DND-41 (cell line): Measurements from ENCODE around the gene MAP4K1.

Source experiments
- ATAC-seq: fragments of 200-7000 bp; cut with Tn5 transposase; 3 replicates; pipeline ENCODE4 v1.9.1; 2021; ENCODE audit warnings: low read depth; ENCODE audit not compliant: insufficient read depth
- DNase-seq: peaks from one replicate; pipeline ENCODE4 v3.0.0-alpha.2; 2020
- H2AFZ ChIP-seq: 2 replicates; pipeline ENCODE4 v1.6.0; 2012; ENCODE audit warnings: low read depth, low read length
- H3K27ac ChIP-seq: 2 replicates; pipeline ENCODE4 v1.5.1; 2012; ENCODE audit warnings: low read length, inconsistent platforms
- H3K27me3 ChIP-seq: fragments of 200-600 bp; sonication (generic); 2 replicates; pipeline ENCODE4 v1.6.0; 2012; ENCODE audit warnings: low read length, mild to moderate bottlenecking, inconsistent platforms; ENCODE audit not compliant: insufficient read depth, poor library complexity
- H3K36me3 ChIP-seq: 2 replicates; pipeline ENCODE4 v1.5.1; 2012; ENCODE audit warnings: low read length, inconsistent platforms; ENCODE audit not compliant: insufficient read depth
- H3K4me1 ChIP-seq: 2 replicates; pipeline ENCODE4 v1.5.1; 2012; ENCODE audit warnings: mild to moderate bottlenecking, low read length; ENCODE audit not compliant: insufficient read depth
- H3K4me2 ChIP-seq: 2 replicates; pipeline ENCODE4 v1.6.0; 2012; ENCODE audit warnings: mild to moderate bottlenecking, moderate library complexity, low read length, inconsistent platforms; ENCODE audit not compliant: insufficient read depth
- H3K4me3 ChIP-seq, 2 experiments: fragments of 200-600 bp in 1 of 2; shearing (Covaris generic) in 1 of 2; 2 replicates each; pipeline ENCODE4 v1.5.1; 2012 to 2016; ENCODE audit warnings: inconsistent platforms in 2 of 2, low read length in 2 of 2, mild to moderate bottlenecking in 2 of 2, low read depth in 1 of 2, moderate library complexity in 1 of 2
- H3K79me2 ChIP-seq: 2 replicates; pipeline ENCODE4 v1.6.0; 2012; ENCODE audit warnings: low read length, inconsistent platforms; ENCODE audit not compliant: insufficient read depth
- H3K9ac ChIP-seq: 2 replicates; pipeline ENCODE4 v1.6.0; 2012; ENCODE audit warnings: low read depth, mild to moderate bottlenecking, inconsistent platforms, low read length, moderate library complexity
- H3K9me3 ChIP-seq: 2 replicates; pipeline ENCODE4 v1.5.1; 2012; ENCODE audit warnings: low read length, moderate library complexity, mild to moderate bottlenecking, inconsistent platforms; ENCODE audit not compliant: insufficient read depth, severe bottlenecking
- H4K20me1 ChIP-seq: 2 replicates; pipeline ENCODE4 v1.6.0; 2012; ENCODE audit warnings: low read length; ENCODE audit not compliant: insufficient read depth
- CTCF ChIP-seq: IDR thresholded peaks from 2 replicates; pipeline ENCODE4 v1.5.1; 2012; ENCODE audit warnings: borderline replicate concordance, low read length, moderate library complexity, mild to moderate bottlenecking; ENCODE audit not compliant: poor library complexity, severe bottlenecking; ENCODE audit errors: extremely low read depth
- EZH2 ChIP-seq: IDR thresholded peaks from 3 replicates; pipeline ENCODE4 v1.6.1; 2012; ENCODE audit warnings: borderline replicate concordance, low read depth, mild to moderate bottlenecking, moderate library complexity, low read length, inconsistent platforms; ENCODE audit not compliant: severe bottlenecking

Gene MAP4K1

GRCh38 chr19:38587562-38587961 is 30.2 kb downstream of the MAP4K1 start:
- Histone ChIP-seq H3K4me2 (no peak overlapping the region), H3K9me3 (no peaks in the 10 kb centered on the region), H3K27ac (no peak overlapping the region), H3K4me3 (no peak overlapping the region), H3K79me2 (no peaks in the 10 kb centered on the region), H2AFZ (no peak overlapping the region), H4K20me1 (no peaks in the 10 kb centered on the region), H3K9ac (no peak overlapping the region), H3K27me3 (no peaks in the 10 kb centered on the region), H3K36me3 (peaks cover 4% of the 10 kb centered on the region; the same call in 1 of the 2 replicates), H3K4me1 (no peaks in the 10 kb centered on the region)
- ATAC-seq (no peak), DNase-seq (no peak)
- TF ChIP-seq EZH2 (no peak), CTCF (no peak)

GRCh38 chr19:38583985-38584305 is 33.8 kb downstream of the MAP4K1 start:
- Histone ChIP-seq H3K4me2 (no peak overlapping the region), H3K27ac (no peak overlapping the region), H3K27me3 (no peaks in the 10 kb centered on the region), H2AFZ (no peak overlapping the region), H3K4me3 (no peak overlapping the region), H3K36me3 (peaks cover 4% of the 10 kb centered on the region; the same call in 1 of the 2 replicates), H3K4me1 (no peaks in the 10 kb centered on the region), H3K9ac (no peak overlapping the region), H3K9me3 (no peaks in the 10 kb centered on the region), H3K79me2 (no peaks in the 10 kb centered on the region), H4K20me1 (no peaks in the 10 kb centered on the region)
- DNase-seq: no peak
- TF ChIP-seq EZH2: no peak
- TF ChIP-seq CTCF: no peak
- ATAC-seq: no peak

GRCh38 chr19:38583219-38583984 is 34.4 kb downstream of the MAP4K1 start:
- H3K9ac ChIP-seq: no peak overlapping the region
- H3K4me3 ChIP-seq: no peak overlapping the region
- no peak overlapping the region for H2AFZ ChIP-seq
- DNase-seq: no peak
- no peak for TF ChIP-seq CTCF
- no peak for TF ChIP-seq EZH2
- H3K79me2 ChIP-seq: no peaks in the 10 kb centered on the region
- H3K27me3 ChIP-seq: no peaks in the 10 kb centered on the region
- peaks cover 4% of the 10 kb centered on the region; the same call in 1 of the 2 replicates for H3K36me3 ChIP-seq
- H4K20me1 ChIP-seq: no peaks in the 10 kb centered on the region
- H3K27ac ChIP-seq: no peak overlapping the region
- H3K4me1 ChIP-seq: no peaks in the 10 kb centered on the region
- H3K9me3 ChIP-seq: no peaks in the 10 kb centered on the region
- ATAC-seq: no peak
- H3K4me2 ChIP-seq: no peak overlapping the region
